Testis (tissue), 2 donors: ENCODE data around the gene SURF6.

ENCODE experiments used
- CTCF ChIP-seq, 3 experiments: fragments of 450-650 bp in 2 of 3; fragments of 200-600 bp in 1 of 3; sonication (generic) in 1 of 3; IDR thresholded peaks; one replicate each; pipeline ENCODE4 v1.5.1; 2016 to 2019; ENCODE audit warnings: antibody characterized with exemption in 3 of 3, mild to moderate bottlenecking in 2 of 3, moderate library complexity in 1 of 3
- POLR2A ChIP-seq: fragments of 450-650 bp; IDR thresholded peaks from one replicate; pipeline ENCODE4 v1.6.1; 2017; ENCODE audit warnings: antibody characterized with exemption, mild to moderate bottlenecking, moderate library complexity

- TF ChIP-seq CTCF (IDR thresholded peaks at IDR 0.05): no peak
- TF ChIP-seq POLR2A: no peak
Measured at GRCh38 chr9:133378408-133378962, 42.5 kb upstream of the SURF6 start.
